Mesenchymal stem cell (in vitro differentiated cells and primary cell): ENCODE data around the gene CTNND1.

Experiments used
- DNase-seq: peaks from one replicate; pipeline ENCODE4 v3.0.0-alpha.2; 2013
- H2AFZ ChIP-seq: one replicate; pipeline ENCODE4 v1.6.1; 2013; ENCODE audit warnings: low read depth, mild to moderate bottlenecking, control low read depth, inconsistent platforms, low read length, moderate library complexity
- H2AK5ac ChIP-seq: 2 replicates; pipeline ENCODE4 v1.6.1; 2013; ENCODE audit warnings: low read length, moderate library complexity, mild to moderate bottlenecking, inconsistent platforms; ENCODE audit not compliant: severe bottlenecking
- H2BK120ac ChIP-seq: one replicate; pipeline ENCODE4 v1.6.1; 2013; ENCODE audit warnings: low read depth, mild to moderate bottlenecking, inconsistent platforms, low read length, moderate library complexity
- H2BK12ac ChIP-seq, 2 experiments: one replicate each; pipeline ENCODE4 v1.6.1; 2013; ENCODE audit warnings: inconsistent platforms in 2 of 2, low read length in 2 of 2, mild to moderate bottlenecking in 2 of 2, moderate library complexity in 2 of 2, control low read depth in 1 of 2
- H2BK15ac ChIP-seq: one replicate; pipeline ENCODE4 v1.6.1; 2013; ENCODE audit warnings: mild to moderate bottlenecking, low read depth, inconsistent platforms; ENCODE audit not compliant: poor library complexity, severe bottlenecking
- H2BK5ac ChIP-seq: 2 replicates; pipeline ENCODE4 v1.6.1; 2013; ENCODE audit warnings: low read depth, mild to moderate bottlenecking, low read length, control low read depth, inconsistent platforms; ENCODE audit not compliant: poor library complexity, severe bottlenecking
- H3K14ac ChIP-seq, 2 experiments: one replicate each; pipeline ENCODE4 v1.6.1; 2013; ENCODE audit warnings: inconsistent platforms in 2 of 2, low read length in 2 of 2, control low read depth in 1 of 2, mild to moderate bottlenecking in 1 of 2, moderate library complexity in 1 of 2
- H3K18ac ChIP-seq, 2 experiments: one replicate each; pipeline ENCODE4 v1.6.1; 2013; ENCODE audit warnings: inconsistent platforms in 2 of 2, low read length in 2 of 2, control low read depth in 1 of 2, low read depth in 1 of 2, mild to moderate bottlenecking in 1 of 2
- H3K23ac ChIP-seq, 2 experiments: one replicate each; pipeline ENCODE4 v1.6.1; 2013; ENCODE audit warnings: inconsistent platforms in 2 of 2, low read length in 2 of 2, mild to moderate bottlenecking in 2 of 2, moderate library complexity in 2 of 2, control low read depth in 1 of 2
- H3K27ac ChIP-seq: 2 replicates; pipeline ENCODE4 v1.5.1; 2013; ENCODE audit warnings: mild to moderate bottlenecking, moderate library complexity, low read length, control low read depth, inconsistent platforms; ENCODE audit not compliant: poor library complexity, severe bottlenecking
- H3K27me3 ChIP-seq, 2 experiments: 2 replicates each; pipeline versions ENCODE4 v1.6.1 to v1.7.0; 2013; ENCODE audit warnings: low read length in 2 of 2, mild to moderate bottlenecking in 2 of 2, moderate library complexity in 2 of 2, control low read depth in 1 of 2, inconsistent platforms in 1 of 2; ENCODE audit not compliant: control insufficient read depth in 1 of 2, insufficient read depth in 1 of 2
- H3K36me3 ChIP-seq, 2 experiments: 2 replicates each; pipeline versions ENCODE4 v1.6.1 to v1.7.0; 2013; ENCODE audit warnings: low read length in 2 of 2, control low read depth in 1 of 2, inconsistent platforms in 1 of 2, low read depth in 1 of 2, mild to moderate bottlenecking in 1 of 2; ENCODE audit not compliant: insufficient read depth in 2 of 2, control insufficient read depth in 1 of 2
- H3K4ac ChIP-seq, 2 experiments: one replicate each; pipeline ENCODE4 v1.6.1; 2013; ENCODE audit warnings: inconsistent platforms in 2 of 2, low read length in 2 of 2, mild to moderate bottlenecking in 2 of 2, moderate library complexity in 2 of 2, control low read depth in 1 of 2, low read depth in 1 of 2
- H3K4me1 ChIP-seq: 2 replicates; pipeline ENCODE4 v1.6.1; 2013; ENCODE audit warnings: low read depth, low read length, control low read depth; ENCODE audit not compliant: control insufficient read depth, insufficient read depth
- H3K4me2 ChIP-seq: 2 replicates; pipeline ENCODE4 v1.6.1; 2013; ENCODE audit warnings: low read length, mild to moderate bottlenecking, inconsistent platforms; ENCODE audit not compliant: poor library complexity, severe bottlenecking
- H3K4me3 ChIP-seq, 2 experiments: 2 replicates each; pipeline versions ENCODE4 v1.5.1 to v1.7.0; 2013; ENCODE audit warnings: low read length in 2 of 2, mild to moderate bottlenecking in 2 of 2, control low read depth in 1 of 2, low read depth in 1 of 2; ENCODE audit not compliant: insufficient read depth in 1 of 2
- H3K79me1 ChIP-seq: replicated peaks from 2 replicates; pipeline ENCODE4 v1.6.1; 2013; ENCODE audit warnings: mild to moderate bottlenecking, control low read depth, low read length, inconsistent platforms; ENCODE audit not compliant: poor library complexity, severe bottlenecking
- H3K9ac ChIP-seq: 2 replicates; pipeline ENCODE4 v1.7.0; 2013; ENCODE audit warnings: mild to moderate bottlenecking, low read length, moderate library complexity
- H3K9me3 ChIP-seq: 2 replicates; pipeline ENCODE4 v1.7.0; 2013; ENCODE audit warnings: mild to moderate bottlenecking, low read length; ENCODE audit not compliant: control insufficient read depth
- H4K8ac ChIP-seq: one replicate; pipeline ENCODE4 v1.6.1; 2013; ENCODE audit warnings: inconsistent platforms, mild to moderate bottlenecking, low read length, moderate library complexity
- H4K91ac ChIP-seq: one replicate; pipeline ENCODE4 v1.6.1; 2013; ENCODE audit warnings: mild to moderate bottlenecking, low read length, inconsistent platforms
- WGBS: methylation state at CpG from one replicate; pipeline ENCODE4 v1.1.7; 2013; ENCODE audit warnings: mixed read lengths; 5-methylcytosine and 5-hydroxymethylcytosine counted together

CTNND1 gene

DNA sequence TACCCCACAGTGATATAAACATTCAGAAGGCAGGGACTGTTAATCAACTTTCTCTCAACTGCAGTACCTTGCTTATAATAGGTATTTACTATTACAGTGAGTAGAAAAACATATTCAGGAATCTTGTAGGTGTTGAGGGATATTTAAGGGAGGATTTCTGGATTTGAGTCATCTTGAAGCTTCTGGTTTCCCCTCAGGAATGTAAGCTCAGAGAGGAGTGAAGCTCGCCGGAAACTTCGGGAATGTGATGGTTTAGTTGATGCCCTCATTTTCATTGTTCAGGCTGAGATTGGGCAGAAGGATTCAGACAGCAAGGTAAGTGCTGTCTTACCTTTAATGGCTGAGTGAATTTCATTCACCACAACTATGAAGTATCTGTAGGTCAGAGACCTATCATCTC lies 42.9 kb downstream of the CTNND1 start:
- Histone ChIP-seq H3K4me1 (no peaks in the 10 kb centered on the region), H3K4ac (no peak overlapping the region), H3K79me1 (peaks cover 23% of the 10 kb centered on the region), H2BK5ac (no peak overlapping the region), H3K27me3 (no peaks in the 10 kb centered on the region), H4K91ac (no peak overlapping the region), H3K9me3 (no peaks in the 10 kb centered on the region), H4K8ac (no peak overlapping the region), H3K27ac (no peak overlapping the region), H2BK120ac (no peak overlapping the region), H3K36me3 (peaks cover 38 to 80% of the 10 kb centered on the region in 2 experiments), H2BK15ac (no peak overlapping the region), H3K18ac (no peak overlapping the region), H3K23ac (no peak overlapping the region), H3K4me3 (no peak overlapping the region), H3K9ac (no peak overlapping the region), H2AK5ac (no peak overlapping the region), H2AFZ (no peak overlapping the region), H3K4me2 (no peak overlapping the region), H2BK12ac (no peak overlapping the region), H3K14ac (no peak overlapping the region)
- DNase-seq = no peak
- WGBS = 92% methylated on average over 3 of the region's 3 CpGs

DNA sequence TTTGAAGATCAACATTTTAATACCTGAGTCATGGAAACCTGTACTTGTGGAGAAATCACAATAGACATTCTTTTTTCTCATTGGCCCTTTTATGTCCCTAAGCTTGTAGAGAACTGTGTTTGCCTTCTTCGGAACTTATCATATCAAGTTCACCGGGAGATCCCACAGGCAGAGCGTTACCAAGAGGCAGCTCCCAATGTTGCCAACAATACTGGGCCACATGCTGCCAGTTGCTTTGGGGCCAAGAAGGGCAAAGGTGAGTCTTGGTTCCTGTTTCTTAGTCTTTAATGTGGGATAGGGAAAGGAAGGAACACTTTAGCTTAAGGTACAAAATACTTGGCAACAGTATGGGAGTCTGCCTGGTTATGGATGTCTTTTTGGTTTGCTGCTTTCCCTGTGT lies 44.2 kb downstream of the CTNND1 start:
- Histone ChIP-seq H2BK120ac (no peak overlapping the region), H3K27ac (no peak overlapping the region), H3K9me3 (no peaks in the 10 kb centered on the region), H3K9ac (no peak overlapping the region), H3K23ac (no peak overlapping the region), H3K4me1 (no peaks in the 10 kb centered on the region), H3K18ac (no peak overlapping the region), H2BK5ac (no peak overlapping the region), H3K36me3 (peaks cover 47 to 93% of the 10 kb centered on the region in 2 experiments), H3K14ac (no peak overlapping the region), H2AK5ac (no peak overlapping the region), H2BK12ac (no peak overlapping the region), H3K4me2 (no peak overlapping the region), H3K4me3 (no peak overlapping the region), H2AFZ (no peak overlapping the region), H3K79me1 (peaks cover 24% of the 10 kb centered on the region), H4K91ac (no peak overlapping the region), H3K27me3 (no peaks in the 10 kb centered on the region), H3K4ac (no peak overlapping the region), H2BK15ac (no peak overlapping the region), H4K8ac (no peak overlapping the region)
- no peak for DNase-seq
- WGBS = 99% methylated on average over 3 of the region's 3 CpGs

GRCh38 chr11:57812634-57813033 lies 51.0 kb downstream of the CTNND1 start:
- H3K23ac ChIP-seq = no peak overlapping the region
- peaks cover 40 to 100% of the 10 kb centered on the region in 2 experiments for H3K36me3 ChIP-seq
- H3K9ac ChIP-seq = no peak overlapping the region
- H3K4me1 ChIP-seq = no peaks in the 10 kb centered on the region
- no peak overlapping the region for H2BK15ac ChIP-seq
- H4K8ac ChIP-seq = no peak overlapping the region
- H3K4me2 ChIP-seq = no peak overlapping the region
- H2AK5ac ChIP-seq = no peak overlapping the region
- no peak overlapping the region for H3K4me3 ChIP-seq
- DNase-seq = no peak
- H3K14ac ChIP-seq = no peak overlapping the region
- H3K27ac ChIP-seq = no peak overlapping the region
- peaks cover 26% of the 10 kb centered on the region for H3K79me1 ChIP-seq
- WGBS = 99% methylated on average over 6 of the region's 6 CpGs
- H4K91ac ChIP-seq = no peak overlapping the region
- no peaks in the 10 kb centered on the region for H3K9me3 ChIP-seq
- H3K27me3 ChIP-seq = no peaks in the 10 kb centered on the region
- H2BK12ac ChIP-seq = no peak overlapping the region
- no peak overlapping the region for H2AFZ ChIP-seq
- no peak overlapping the region for H2BK120ac ChIP-seq
- H2BK5ac ChIP-seq = no peak overlapping the region
- no peak overlapping the region for H3K4ac ChIP-seq
- no peak overlapping the region for H3K18ac ChIP-seq

- no peak overlapping the region for H3K27ac ChIP-seq
- H4K91ac ChIP-seq = no peak overlapping the region
- H3K14ac ChIP-seq = no peak overlapping the region
- no peak overlapping the region for H2BK12ac ChIP-seq
- H4K8ac ChIP-seq = no peak overlapping the region
- H2BK5ac ChIP-seq = no peak overlapping the region
- no peak overlapping the region for H2AK5ac ChIP-seq
- no peak overlapping the region for H3K9ac ChIP-seq
- H3K18ac ChIP-seq = no peak overlapping the region
- H3K79me1 ChIP-seq = peaks cover 22% of the 10 kb centered on the region
- no peak overlapping the region for H3K4ac ChIP-seq
- no peak overlapping the region for H2BK15ac ChIP-seq
- H2AFZ ChIP-seq = no peak overlapping the region
- no peak overlapping the region for H3K4me2 ChIP-seq
- no peak overlapping the region for H2BK120ac ChIP-seq
- H3K4me3 ChIP-seq = no peak overlapping the region
- WGBS = 100% methylated on average over 1 of the region's 2 CpGs
- no peak overlapping the region for H3K23ac ChIP-seq
- no peak for DNase-seq
- H3K27me3 ChIP-seq = no peaks in the 10 kb centered on the region
- H3K4me1 ChIP-seq = no peaks in the 10 kb centered on the region
- H3K36me3 ChIP-seq = peaks cover 32 to 97% of the 10 kb centered on the region in 2 experiments
- no peaks in the 10 kb centered on the region for H3K9me3 ChIP-seq
Observed at GRCh38 chr11:57815476-57815875, 53.9 kb downstream of the CTNND1 start.
